IMR-90 (cell line): Measurements from ENCODE around the gene PHKG2. TPM values are rescaled to one million over a fixed set of nuclear protein-coding genes. Genes with fewer than 3 reads are reported as not detected.

ENCODE experiments used
- ATAC-seq: fragments of 200-7000 bp; cut with Tn5 transposase; 2 replicates; pipeline ENCODE4 v1.9.1; 2020; ENCODE audit warnings: low read depth, mild to moderate bottlenecking, moderate library complexity
- BruUV-seq: library from RNA; stranded (reverse); fragments of 400-500 nt; replicated peaks from 2 replicates; lab custom pipeline; 2021; lab: Mats Ljungman, UMichigan
- CTCF ChIA-PET: fragments of 300-600 bp; formaldehyde crosslinking; extraction: SDS; loops from one replicate; lab custom pipeline; 2021; ENCODE audit warnings: antibody characterized with exemption; lab: Yijun Ruan, JAX
- POLR2A ChIA-PET: fragments of 300-600 bp; sonication (Branson Sonifier 250); formaldehyde crosslinking; loops from one replicate; lab custom pipeline; 2022; ENCODE audit warnings: antibody characterized with exemption; ENCODE audit not compliant: unreplicated experiment; lab: Charles Lee
- DNase-seq: peaks from one replicate; pipeline ENCODE4 v3.0.0; 2013
- H2AFZ ChIP-seq: replicated peaks from 2 replicates; pipeline ENCODE3; 2013; ENCODE audit warnings: low read length, mild to moderate bottlenecking; ENCODE audit not compliant: poor library complexity
- H2AK5ac ChIP-seq: 2 replicates; pipeline ENCODE4 v1.6.1; 2013; ENCODE audit warnings: low read depth, low read length, inconsistent platforms
- H2AK9ac ChIP-seq: replicated peaks from 2 replicates; pipeline ENCODE3; 2013; ENCODE audit warnings: mild to moderate bottlenecking, low read depth, low read length, moderate library complexity; ENCODE audit not compliant: poor library complexity
- H2BK120ac ChIP-seq: 2 replicates; pipeline ENCODE4 v1.6.1; 2013; ENCODE audit warnings: low read depth, low read length, inconsistent platforms
- H2BK15ac ChIP-seq: 3 replicates; pipeline ENCODE4 v1.6.1; 2013; ENCODE audit warnings: low read depth, low read length, inconsistent platforms
- H2BK20ac ChIP-seq: 2 replicates; pipeline ENCODE4 v1.6.1; 2013; ENCODE audit warnings: low read depth, mild to moderate bottlenecking, inconsistent platforms, low read length, moderate library complexity
- H2BK5ac ChIP-seq: 2 replicates; pipeline ENCODE4 v1.6.1; 2013; ENCODE audit warnings: mild to moderate bottlenecking, low read depth, low read length, inconsistent platforms; ENCODE audit not compliant: poor library complexity, severe bottlenecking
- H3K14ac ChIP-seq: replicated peaks from 2 replicates; pipeline ENCODE4 v1.6.1; 2013; ENCODE audit warnings: low read depth, low read length, inconsistent platforms
- H3K18ac ChIP-seq: 2 replicates; pipeline ENCODE4 v1.6.1; 2013; ENCODE audit warnings: low read depth, low read length, control low read depth
- H3K23ac ChIP-seq: 2 replicates; pipeline ENCODE4 v1.6.1; 2013; ENCODE audit warnings: low read depth, low read length, inconsistent platforms
- H3K27ac ChIP-seq: 2 replicates; pipeline ENCODE4 v1.5.1; 2013; ENCODE audit warnings: mild to moderate bottlenecking, control low read depth, low read length; ENCODE audit not compliant: insufficient read depth
- H3K27me3 ChIP-seq: 2 replicates; pipeline ENCODE4 v1.6.1; 2013; ENCODE audit warnings: low read length; ENCODE audit not compliant: control insufficient read depth, insufficient read depth
- H3K36me3 ChIP-seq: 2 replicates; pipeline ENCODE4 v1.6.1; 2013; ENCODE audit warnings: low read length, mixed read lengths; ENCODE audit not compliant: control insufficient read depth, insufficient read depth
- H3K4ac ChIP-seq: 2 replicates; pipeline ENCODE4 v1.6.1; 2013; ENCODE audit warnings: low read depth, low read length, inconsistent platforms
- H3K4me1 ChIP-seq: 2 replicates; pipeline ENCODE4 v1.6.1; 2013; ENCODE audit warnings: low read length, mixed read lengths; ENCODE audit not compliant: control insufficient read depth, insufficient read depth
- H3K4me2 ChIP-seq: 2 replicates; pipeline ENCODE4 v1.6.1; 2013; ENCODE audit warnings: low read depth, mild to moderate bottlenecking, control low read depth, low read length, moderate library complexity
- H3K4me3 ChIP-seq: 2 replicates; pipeline ENCODE4 v1.5.1; 2013; ENCODE audit warnings: low read depth, mild to moderate bottlenecking, control low read depth, low read length, moderate library complexity; ENCODE audit not compliant: insufficient read depth
- H3K56ac ChIP-seq: 2 replicates; pipeline ENCODE4 v1.6.1; 2013; ENCODE audit warnings: low read length, inconsistent platforms; ENCODE audit not compliant: insufficient read depth; ENCODE audit errors: extremely low read depth
- H3K79me1 ChIP-seq, 2 experiments: 2 replicates each; pipeline ENCODE4 v1.6.1; 2013; ENCODE audit warnings: low read length in 2 of 2, inconsistent platforms in 1 of 2, low read depth in 1 of 2
- H3K9ac ChIP-seq: 2 replicates; pipeline ENCODE4 v1.6.1; 2013; ENCODE audit warnings: low read depth, low read length, control low read depth
- H3K9me1 ChIP-seq: 2 replicates; pipeline ENCODE4 v1.6.1; 2013; ENCODE audit warnings: low read length, inconsistent platforms; ENCODE audit not compliant: insufficient read depth
- H3K9me3 ChIP-seq: 2 replicates; pipeline ENCODE4 v1.6.1; 2013; ENCODE audit warnings: low read length; ENCODE audit not compliant: control insufficient read depth, insufficient read depth
- H4K20me1 ChIP-seq: 2 replicates; pipeline ENCODE4 v1.6.1; 2013; ENCODE audit warnings: low read length, inconsistent platforms; ENCODE audit not compliant: insufficient read depth
- H4K5ac ChIP-seq: 2 replicates; pipeline ENCODE4 v1.6.1; 2013; ENCODE audit warnings: mild to moderate bottlenecking, low read depth, low read length, control low read depth
- H4K8ac ChIP-seq, 2 experiments: 2 replicates each; pipeline ENCODE4 v1.6.1; 2013; ENCODE audit warnings: low read depth in 2 of 2, low read length in 2 of 2, control low read depth in 1 of 2, inconsistent platforms in 1 of 2
- H4K91ac ChIP-seq: 2 replicates; pipeline ENCODE4 v1.6.1; 2013; ENCODE audit warnings: low read depth, low read length, inconsistent platforms; ENCODE audit not compliant: insufficient read depth
- CEBPB ChIP-seq: IDR thresholded peaks from 2 replicates; pipeline ENCODE4 v1.6.1; 2012; ENCODE audit warnings: low read depth, low read length, improper control_type of control experiment
- FOS ChIP-seq: fragments of 150-350 bp; IDR thresholded peaks from 2 replicates; pipeline ENCODE4 v1.6.1; 2016; ENCODE audit warnings: low read depth, low read length
- MXI1 ChIP-seq: IDR thresholded peaks from 2 replicates; pipeline ENCODE4 v1.6.1; 2012; ENCODE audit warnings: low read depth, mild to moderate bottlenecking, low read length, moderate library complexity, borderline replicate concordance
- POLR2A ChIP-seq: IDR thresholded peaks from 2 replicates; pipeline ENCODE4 v1.6.1; 2012; ENCODE audit warnings: mild to moderate bottlenecking, low read depth, low read length
- RAD21 ChIP-seq: IDR thresholded peaks from 2 replicates; pipeline ENCODE4 v1.6.1; 2012; ENCODE audit warnings: low read length, improper control_type of control experiment
- SMC3 ChIP-seq: fragments of 150-350 bp; IDR thresholded peaks from 2 replicates; pipeline ENCODE4 v1.6.1; 2016; ENCODE audit warnings: low read depth, mild to moderate bottlenecking, antibody characterized with exemption, low read length, moderate library complexity
- WGBS, 2 experiments: methylation state at CpG; one replicate each; pipeline versions ENCODE4 v1.1.5 to v1.1.7; 2013; ENCODE audit warnings: missing lambda C conversion rate in 2 of 2; ENCODE audit not compliant: insufficient read length in 1 of 2; ENCODE audit errors: extremely low coverage in 2 of 2; 5-methylcytosine and 5-hydroxymethylcytosine counted together
- dilution Hi-C: fragments of 300-500 bp; cut with HindIII; formaldehyde crosslinking; loops from one replicate; pipeline ENCODE4 v1.14.3; 2018; ENCODE audit warnings: low sequenced_read_pairs; ENCODE audit not compliant: unreplicated experiment
- in situ Hi-C: fragments of 300-500 bp; cut with MboI; formaldehyde crosslinking; loops from 3 replicates; pipeline ENCODE4 v1.14.3; 2019; ENCODE audit warnings: low sequenced_read_pairs, inconsistent platforms, mixed read lengths
- intact Hi-C: fragments of 100-400 bp; cut with micrococcal nuclease; formaldehyde crosslinking; loops from 2 replicates; pipeline ENCODE4 v1.10.0; 2022
- polyA plus RNA-seq, 3 experiments: library from polyadenylated mRNA; depleted of rRNA; stranded (reverse); fragments of >200 nt; gene quantifications; 2 replicates each; pipeline ENCODE4 v1.2.3, GENCODE V29; 2012; ENCODE audit warnings: low replicate concordance in 1 of 3
- total RNA-seq: library from RNA; depleted of rRNA; stranded (reverse); fragments of >200 nt; gene quantifications from 2 replicates; pipeline ENCODE4 v1.2.3, GENCODE V29; 2012
- TF ChIP-seq, protein P1 (sequence below): conservative IDR thresholded peaks from 2 replicates; pipeline ENCODE4 v1.5.1; 2012; ENCODE audit warnings: mild to moderate bottlenecking, low read depth, low read length, improper control_type of control experiment
- TF ChIP-seq, protein P2 (sequence below): fragments of 150-350 bp; IDR thresholded peaks from 2 replicates; pipeline ENCODE4 v1.6.1; 2017; ENCODE audit warnings: mild to moderate bottlenecking, antibody characterized with exemption, low read length, low read depth
- TF ChIP-seq, protein P3 (sequence below): fragments of 150-350 bp; IDR thresholded peaks from 2 replicates; pipeline ENCODE4 v1.6.1; 2016; ENCODE audit warnings: low read depth, mild to moderate bottlenecking, low read length, moderate library complexity, borderline replicate concordance

The PHKG2 gene
- total and polyA plus RNA-seq, 2 of the 4 experiments (the other 2 are of a cell fraction) = 26.0 to 38.9 TPM

DNA sequence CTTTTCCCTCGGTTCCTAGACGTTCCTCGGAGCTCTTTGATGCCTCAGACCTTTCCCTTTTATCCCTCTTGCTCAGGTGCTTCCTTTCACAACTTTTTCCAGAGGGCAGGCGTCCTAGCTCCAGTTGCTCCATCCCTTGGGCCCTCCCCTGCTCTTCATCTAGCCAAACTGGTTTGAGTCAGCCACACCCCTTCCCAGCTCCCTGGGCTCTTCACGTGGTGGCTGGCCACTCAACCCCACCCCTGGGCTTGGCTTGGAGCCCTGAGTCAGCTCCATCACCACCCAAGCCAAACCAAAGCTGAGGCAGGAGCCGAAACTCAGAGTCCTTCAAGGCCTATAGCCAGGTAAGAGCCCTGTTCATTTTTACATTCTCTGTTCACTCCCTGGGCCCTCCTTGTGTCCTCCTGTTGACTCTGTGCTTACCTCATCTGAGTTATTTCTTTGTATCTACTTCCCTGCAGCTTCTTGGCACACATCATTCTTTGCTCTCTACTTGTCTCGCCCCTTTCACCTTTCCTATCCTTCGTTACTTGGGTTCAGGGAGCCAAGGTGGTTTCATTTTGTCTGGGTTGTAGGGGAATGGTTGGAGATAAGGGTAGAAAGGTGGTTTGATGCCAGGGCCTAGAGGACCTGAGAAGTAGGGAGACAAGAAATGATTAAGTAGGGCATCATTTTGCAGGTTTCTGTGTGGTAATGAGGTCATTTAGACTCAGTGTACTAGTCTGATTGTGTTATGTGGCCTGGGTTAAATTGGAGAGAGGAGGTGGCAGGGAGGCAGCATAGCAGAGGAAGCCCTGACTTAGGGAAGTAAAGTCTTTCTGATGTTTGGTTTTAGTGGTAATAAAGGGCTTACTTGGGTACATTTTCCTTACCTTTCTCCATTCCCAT is 7.6 kb upstream of the PHKG2 start:
- Histone ChIP-seq H3K27ac (0 out of 2 replicates have a peak overlapping the region, but pooled peaks have one; percentile 34), H4K20me1 (peaks cover 8% of the 10 kb centered on the region; the same call in 1 of the 2 replicates), H3K4ac (peak overlapping the region; percentile 66; the same call in 1 of the 2 replicates), H3K4me2 (peak overlapping the region; percentile 46; the same call in 1 of the 2 replicates), H2AK9ac (peak overlapping the region; percentile 77), H3K4me1 (peaks cover 14% of the 10 kb centered on the region), H3K9me3 (no peaks in the 10 kb centered on the region), H2BK5ac (peak overlapping the region; percentile 74), H3K27me3 (no peaks in the 10 kb centered on the region), H3K9ac (no peak overlapping the region), H3K4me3 (no peak overlapping the region; the same call in 1 of the 2 replicates), H3K18ac (peak overlapping the region; percentile 56; the same call in 1 of the 2 replicates), H4K91ac (peak overlapping the region; percentile 23; the same call in 1 of the 2 replicates), H2AFZ (no peak overlapping the region), H2BK120ac (peak overlapping the region; percentile 17; the same call in 1 of the 2 replicates), H3K79me1 (peaks cover 12 to 47% of the 10 kb centered on the region in 2 experiments), H4K8ac (peak overlapping the region in 1 of 2 experiments; percentile 27; a peak in 2 of 4 replicates), H2BK15ac (0 out of 3 replicates have a peak overlapping the region, but pooled peaks have one; percentile 6), H4K5ac (peak overlapping the region; percentile 60; the same call in 1 of the 2 replicates), H3K9me1 (peaks cover 15% of the 10 kb centered on the region), H3K23ac (peak overlapping the region; percentile 14), H2AK5ac (peak overlapping the region; percentile 76), H2BK20ac (peak overlapping the region; percentile 4; the same call in 1 of the 2 replicates), H3K56ac (no peak overlapping the region), H3K14ac (peak overlapping the region; percentile 43), H3K36me3 (peaks cover 50% of the 10 kb centered on the region)
- in situ Hi-C loops = no loop called here
- ChIA-PET POLR2A (no interaction called here), CTCF (no interaction called here)
- TF ChIP-seq POLR2A = no peak
- TF ChIP-seq CEBPB = no peak
- no peak for TF ChIP-seq FOS
- TF ChIP-seq, protein P1, sequence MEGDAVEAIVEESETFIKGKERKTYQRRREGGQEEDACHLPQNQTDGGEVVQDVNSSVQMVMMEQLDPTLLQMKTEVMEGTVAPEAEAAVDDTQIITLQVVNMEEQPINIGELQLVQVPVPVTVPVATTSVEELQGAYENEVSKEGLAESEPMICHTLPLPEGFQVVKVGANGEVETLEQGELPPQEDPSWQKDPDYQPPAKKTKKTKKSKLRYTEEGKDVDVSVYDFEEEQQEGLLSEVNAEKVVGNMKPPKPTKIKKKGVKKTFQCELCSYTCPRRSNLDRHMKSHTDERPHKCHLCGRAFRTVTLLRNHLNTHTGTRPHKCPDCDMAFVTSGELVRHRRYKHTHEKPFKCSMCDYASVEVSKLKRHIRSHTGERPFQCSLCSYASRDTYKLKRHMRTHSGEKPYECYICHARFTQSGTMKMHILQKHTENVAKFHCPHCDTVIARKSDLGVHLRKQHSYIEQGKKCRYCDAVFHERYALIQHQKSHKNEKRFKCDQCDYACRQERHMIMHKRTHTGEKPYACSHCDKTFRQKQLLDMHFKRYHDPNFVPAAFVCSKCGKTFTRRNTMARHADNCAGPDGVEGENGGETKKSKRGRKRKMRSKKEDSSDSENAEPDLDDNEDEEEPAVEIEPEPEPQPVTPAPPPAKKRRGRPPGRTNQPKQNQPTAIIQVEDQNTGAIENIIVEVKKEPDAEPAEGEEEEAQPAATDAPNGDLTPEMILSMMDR = no peak
- TF ChIP-seq RAD21 = no peak
- no peak for TF ChIP-seq MXI1
- TF ChIP-seq, protein P2, sequence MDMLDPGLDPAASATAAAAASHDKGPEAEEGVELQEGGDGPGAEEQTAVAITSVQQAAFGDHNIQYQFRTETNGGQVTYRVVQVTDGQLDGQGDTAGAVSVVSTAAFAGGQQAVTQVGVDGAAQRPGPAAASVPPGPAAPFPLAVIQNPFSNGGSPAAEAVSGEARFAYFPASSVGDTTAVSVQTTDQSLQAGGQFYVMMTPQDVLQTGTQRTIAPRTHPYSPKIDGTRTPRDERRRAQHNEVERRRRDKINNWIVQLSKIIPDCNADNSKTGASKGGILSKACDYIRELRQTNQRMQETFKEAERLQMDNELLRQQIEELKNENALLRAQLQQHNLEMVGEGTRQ = peak; percentile 71
- TF ChIP-seq, protein P3, sequence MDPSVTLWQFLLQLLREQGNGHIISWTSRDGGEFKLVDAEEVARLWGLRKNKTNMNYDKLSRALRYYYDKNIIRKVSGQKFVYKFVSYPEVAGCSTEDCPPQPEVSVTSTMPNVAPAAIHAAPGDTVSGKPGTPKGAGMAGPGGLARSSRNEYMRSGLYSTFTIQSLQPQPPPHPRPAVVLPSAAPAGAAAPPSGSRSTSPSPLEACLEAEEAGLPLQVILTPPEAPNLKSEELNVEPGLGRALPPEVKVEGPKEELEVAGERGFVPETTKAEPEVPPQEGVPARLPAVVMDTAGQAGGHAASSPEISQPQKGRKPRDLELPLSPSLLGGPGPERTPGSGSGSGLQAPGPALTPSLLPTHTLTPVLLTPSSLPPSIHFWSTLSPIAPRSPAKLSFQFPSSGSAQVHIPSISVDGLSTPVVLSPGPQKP = no peak
- TF ChIP-seq SMC3 = no peak
- DNase-seq = peak; percentile 55
- dilution Hi-C loops = no loop called here
- intact Hi-C loops = no loop called here
- BruUV-seq = no TSS peak
- peak; percentile 69 for ATAC-seq
- 57% methylated on average over 6 of the region's 8 CpGs; no CpG with 5 or more reads in 1 of the 2 experiments for WGBS, 2 experiments
